ENCODE measurements around the gene FGF13. TPM values are rescaled to one million over a fixed set of nuclear protein-coding genes. Genes with fewer than 3 reads are reported as not detected.

FGF13 gene
- total and polyA plus RNA-seq, 4 donors, result 0.51 to 2.2 (median 0.79) TPM

- no peak overlapping the region for H3K4me3 ChIP-seq (ENCODE audit: low read depth in 1 of 3, low read length in 3 of 3)
- no peak for DNase-seq (ENCODE audit: low spot score)
- TF ChIP-seq FOXA2 (IDR thresholded peaks at IDR 0.05) (no peak), ZBTB33 (IDR thresholded peaks at IDR 0.05) (no peak), CTCF (IDR thresholded peaks at IDR 0.05; ENCODE audit: low read depth, low read length, missing input control) (no peak), HNF4A (conservative IDR thresholded peaks at IDR 0.05) (no peak), TAF1 (conservative IDR thresholded peaks at IDR 0.05) (no peak), EGR1 (IDR thresholded peaks at IDR 0.05; ENCODE audit: low read depth in 2 of 2) (no peak), REST (IDR thresholded peaks at IDR 0.05) (no peak), YY1 (IDR thresholded peaks at IDR 0.05) (no peak), GABPA (IDR thresholded peaks at IDR 0.05 in 1 of 2, conservative IDR thresholded peaks at IDR 0.05 in 1 of 2) (no peak), NR2F2 (IDR thresholded peaks at IDR 0.05) (no peak), SP1 (IDR thresholded peaks at IDR 0.05) (no peak)
- H3K27ac ChIP-seq (ENCODE audit: low read depth in 1 of 2, low read length in 2 of 2), result no peak overlapping the region
- peaks cover 0 to 2% (median 0%) of the 10 kb centered on the region in 4 donors for H3K27me3 ChIP-seq (ENCODE audit: control insufficient read depth in 4 of 4, insufficient read depth in 4 of 4, low read length in 3 of 4)
- H3K36me3 ChIP-seq (ENCODE audit: control insufficient read depth in 4 of 4, insufficient read depth in 3 of 4, low read depth in 1 of 4, low read length in 3 of 4), result no peaks in the 10 kb centered on the region
- H3K9ac ChIP-seq (ENCODE audit: low read depth in 1 of 2, low read length in 2 of 2), result no peak overlapping the region
- H3K9me3 ChIP-seq (ENCODE audit: control insufficient read depth in 4 of 4, low read length in 3 of 4), result no peaks in the 10 kb centered on the region
- H3K4me1 ChIP-seq (ENCODE audit: control insufficient read depth in 4 of 4, insufficient read depth in 4 of 4, low read length in 3 of 4), result no peaks in the 10 kb centered on the region
- 64% methylated on average over 3 of the region's 3 CpGs for WGBS
Observed at GRCh38 chrX:138704101-138704500, 7.4 kb downstream of the FGF13 start.

GRCh38 chrX:138692591-138692990, 18.9 kb downstream of the FGF13 start:
- no peak for DNase-seq (ENCODE audit: low spot score)
- H3K4me1 ChIP-seq (ENCODE audit: control insufficient read depth in 4 of 4, insufficient read depth in 4 of 4, low read length in 3 of 4), result no peaks in the 10 kb centered on the region
- WGBS, result 83% methylated on average over 1 of the region's 1 CpG
- TF ChIP-seq FOXA1 (IDR thresholded peaks at IDR 0.05), result no peak
- H3K27ac ChIP-seq (ENCODE audit: low read depth in 1 of 2, low read length in 2 of 2), result no peak overlapping the region
- no peak overlapping the region for H3K9ac ChIP-seq (ENCODE audit: low read depth in 1 of 2, low read length in 2 of 2)
- H3K36me3 ChIP-seq (ENCODE audit: control insufficient read depth in 4 of 4, insufficient read depth in 3 of 4, low read depth in 1 of 4, low read length in 3 of 4), result no peaks in the 10 kb centered on the region
- no peaks in the 10 kb centered on the region for H3K9me3 ChIP-seq (ENCODE audit: control insufficient read depth in 4 of 4, low read length in 3 of 4)
- no peaks in the 10 kb centered on the region for H3K27me3 ChIP-seq (ENCODE audit: control insufficient read depth in 4 of 4, insufficient read depth in 4 of 4, low read length in 3 of 4)
- H3K4me3 ChIP-seq (ENCODE audit: low read depth in 1 of 3, low read length in 3 of 3), result no peak overlapping the region

Measured in liver (tissue), 9 donors.